Measurements from ENCODE around the gene TEKT3.

Gene TEKT3

GRCh38 chr17:15341385-15341849 lies at the start of gene TEKT3:
TEKT3 (minus strand) TSS chr17:15341597; CDS start chr17:15331585, 10,012 bp downstream.
- peak in 1 of 2 donors; percentile 1 for DNase-seq (ENCODE audit: low read depth in 2 of 2)

- no peak for DNase-seq (ENCODE audit: low read depth in 2 of 2)
Measured at GRCh38 chr17:15388356-15389041, 47.1 kb upstream of the TEKT3 start.

GRCh38 chr17:15386083-15386482 lies 44.7 kb upstream of the TEKT3 start:
- no peak for DNase-seq (ENCODE audit: low read depth in 2 of 2)

GRCh38 chr17:15385305-15385704 lies 43.9 kb upstream of the TEKT3 start:
- no peak for DNase-seq (ENCODE audit: low read depth in 2 of 2)

- no peak for DNase-seq (ENCODE audit: low read depth in 2 of 2)
Measured at GRCh38 chr17:15384142-15384787, 42.9 kb upstream of the TEKT3 start.

- no peak for DNase-seq (ENCODE audit: low read depth in 2 of 2)
Measured at GRCh38 chr17:15382914-15383313, 41.5 kb upstream of the TEKT3 start.

- DNase-seq (ENCODE audit: low read depth in 2 of 2), result no peak
Measured at GRCh38 chr17:15381707-15382106, 40.3 kb upstream of the TEKT3 start.

- DNase-seq (ENCODE audit: low read depth in 2 of 2), result no peak
Measured at GRCh38 chr17:15380446-15380845, 39.0 kb upstream of the TEKT3 start.

- DNase-seq (ENCODE audit: low read depth in 2 of 2), result no peak
Measured at GRCh38 chr17:15379659-15380058, 38.3 kb upstream of the TEKT3 start.

GRCh38 chr17:15378243-15378642 lies 36.8 kb upstream of the TEKT3 start:
- no peak for DNase-seq (ENCODE audit: low read depth in 2 of 2)

- no peak for DNase-seq (ENCODE audit: low read depth in 2 of 2)
Measured at GRCh38 chr17:15377616-15378015, 36.2 kb upstream of the TEKT3 start.

- no peak for DNase-seq (ENCODE audit: low read depth in 2 of 2)
Measured at GRCh38 chr17:15377200-15377599, 35.8 kb upstream of the TEKT3 start.

- DNase-seq (ENCODE audit: low read depth in 2 of 2), result no peak
Measured at GRCh38 chr17:15371376-15372130, 30.2 kb upstream of the TEKT3 start.

- DNase-seq (ENCODE audit: low read depth in 2 of 2), result no peak
Measured at GRCh38 chr17:15368600-15368999, 27.2 kb upstream of the TEKT3 start.

GRCh38 chr17:15366026-15366425 lies 24.6 kb upstream of the TEKT3 start:
- no peak for DNase-seq (ENCODE audit: low read depth in 2 of 2)

GRCh38 chr17:15364615-15365014 lies 23.2 kb upstream of the TEKT3 start:
- no peak for DNase-seq (ENCODE audit: low read depth in 2 of 2)

GRCh38 chr17:15363702-15364101 lies 22.3 kb upstream of the TEKT3 start:
- DNase-seq (ENCODE audit: low read depth in 2 of 2), result no peak

- DNase-seq (ENCODE audit: low read depth in 2 of 2), result no peak
Measured at GRCh38 chr17:15361592-15361991, 20.2 kb upstream of the TEKT3 start.

- no peak for DNase-seq (ENCODE audit: low read depth in 2 of 2)
Measured at GRCh38 chr17:15361151-15361550, 19.8 kb upstream of the TEKT3 start.

GRCh38 chr17:15354256-15354655 lies 12.9 kb upstream of the TEKT3 start:
- no peak for DNase-seq (ENCODE audit: low read depth in 2 of 2)

- DNase-seq (ENCODE audit: low read depth in 2 of 2), result no peak
Measured at GRCh38 chr17:15351925-15352324, 10.5 kb upstream of the TEKT3 start.

- no peak for DNase-seq (ENCODE audit: low read depth in 2 of 2)
Measured at GRCh38 chr17:15351478-15351840, 10.1 kb upstream of the TEKT3 start.
